Trophoblast cell (in vitro differentiated cells and primary cell): ENCODE measurements around the gene NXF3.
"Not testable (repeated sequence)": the region's sequence is repeated elsewhere in the genome, so short reads cannot be mapped to it uniquely, and the experiment has no call there.

Experiments used
- DNase-seq, 2 donors: peaks; one replicate each; pipeline ENCODE4 v3.0.0-alpha.2; 2016
- H2AFZ ChIP-seq: 2 replicates; pipeline ENCODE4 v1.6.1; 2013; ENCODE audit warnings: low read length, moderate library complexity, mild to moderate bottlenecking; ENCODE audit not compliant: insufficient read depth, poor library complexity
- H2AK5ac ChIP-seq: 2 replicates; pipeline ENCODE4 v1.6.1; 2013; ENCODE audit warnings: mild to moderate bottlenecking, low read length
- H2BK120ac ChIP-seq: 2 replicates; pipeline ENCODE4 v1.6.1; 2013; ENCODE audit warnings: low read length, mild to moderate bottlenecking, moderate library complexity; ENCODE audit not compliant: insufficient read depth, poor library complexity
- H2BK12ac ChIP-seq: 2 replicates; pipeline ENCODE4 v1.6.1; 2013; ENCODE audit warnings: mild to moderate bottlenecking, low read length, moderate library complexity
- H2BK5ac ChIP-seq: 2 replicates; pipeline ENCODE4 v1.6.1; 2013; ENCODE audit warnings: low read length, low read depth, moderate library complexity, mild to moderate bottlenecking; ENCODE audit not compliant: poor library complexity
- H3K14ac ChIP-seq: 2 replicates; pipeline ENCODE4 v1.6.1; 2013; ENCODE audit warnings: mild to moderate bottlenecking, low read length
- H3K18ac ChIP-seq: 2 replicates; pipeline ENCODE4 v1.6.1; 2013; ENCODE audit warnings: mild to moderate bottlenecking, low read length
- H3K23ac ChIP-seq: 2 replicates; pipeline ENCODE4 v1.6.1; 2013; ENCODE audit warnings: low read length
- H3K27ac ChIP-seq: 2 replicates; pipeline ENCODE4 v1.5.1; 2013; ENCODE audit warnings: low read depth, mild to moderate bottlenecking, inconsistent platforms, low read length, moderate library complexity
- H3K27me3 ChIP-seq: 2 replicates; pipeline ENCODE4 v1.6.1; 2013; ENCODE audit warnings: inconsistent platforms, mild to moderate bottlenecking, low read length, moderate library complexity; ENCODE audit not compliant: insufficient read depth
- H3K36me3 ChIP-seq, 2 experiments: 1 replicate in 1 of 2; 2 replicates in 1 of 2; pipeline ENCODE4 v1.6.1; 2013; ENCODE audit warnings: low read length in 2 of 2, mild to moderate bottlenecking in 2 of 2, moderate library complexity in 1 of 2; ENCODE audit not compliant: insufficient read depth in 2 of 2, control insufficient read depth in 1 of 2
- H3K4ac ChIP-seq: 2 replicates; pipeline ENCODE4 v1.6.1; 2013; ENCODE audit warnings: low read depth, mild to moderate bottlenecking, low read length, moderate library complexity
- H3K4me1 ChIP-seq, 2 experiments: 1 replicate in 1 of 2; 2 replicates in 1 of 2; pipeline ENCODE4 v1.6.1; 2013; ENCODE audit warnings: low read length in 2 of 2, mild to moderate bottlenecking in 2 of 2, moderate library complexity in 1 of 2; ENCODE audit not compliant: insufficient read depth in 2 of 2, control insufficient read depth in 1 of 2
- H3K4me2 ChIP-seq: 2 replicates; pipeline ENCODE4 v1.6.1; 2013; ENCODE audit warnings: inconsistent platforms, mild to moderate bottlenecking, low read length, moderate library complexity
- H3K4me3 ChIP-seq: 2 replicates; pipeline ENCODE4 v1.5.1; 2013; ENCODE audit warnings: mild to moderate bottlenecking, low read depth, low read length, inconsistent platforms
- H3K79me1 ChIP-seq: one replicate; pipeline ENCODE4 v1.6.1; 2013; ENCODE audit warnings: low read length
- H3K79me2 ChIP-seq: 2 replicates; pipeline ENCODE4 v1.6.1; 2013; ENCODE audit warnings: low read length, mild to moderate bottlenecking; ENCODE audit not compliant: control insufficient read depth, insufficient read depth, poor library complexity
- H3K9ac ChIP-seq: 2 replicates; pipeline ENCODE4 v1.6.1; 2013; ENCODE audit warnings: mild to moderate bottlenecking, low read length
- H3K9me3 ChIP-seq: 2 replicates; pipeline ENCODE4 v1.6.1; 2013; ENCODE audit warnings: low read depth, mild to moderate bottlenecking, control low read depth, inconsistent platforms, low read length; ENCODE audit not compliant: insufficient read depth
- H4K12ac ChIP-seq: 2 replicates; pipeline ENCODE4 v1.6.1; 2013; ENCODE audit warnings: low read depth, mild to moderate bottlenecking, low read length, moderate library complexity
- H4K8ac ChIP-seq: 2 replicates; pipeline ENCODE4 v1.6.1; 2013; ENCODE audit warnings: low read depth, mild to moderate bottlenecking, low read length, moderate library complexity
- H4K91ac ChIP-seq: one replicate; pipeline ENCODE4 v1.6.1; 2013; ENCODE audit warnings: low read depth, mild to moderate bottlenecking, low read length, moderate library complexity
- WGBS: extraction: QIAGEN DNeasy Blood & Tissue Kit; methylation state at CpG from one replicate; pipeline ENCODE4 v1.1.7; 2013; ENCODE audit warnings: missing lambda C conversion rate; ENCODE audit not compliant: insufficient read length, insufficient coverage; ENCODE audit errors: extremely low coverage; 5-methylcytosine and 5-hydroxymethylcytosine counted together

NXF3 gene

DNA sequence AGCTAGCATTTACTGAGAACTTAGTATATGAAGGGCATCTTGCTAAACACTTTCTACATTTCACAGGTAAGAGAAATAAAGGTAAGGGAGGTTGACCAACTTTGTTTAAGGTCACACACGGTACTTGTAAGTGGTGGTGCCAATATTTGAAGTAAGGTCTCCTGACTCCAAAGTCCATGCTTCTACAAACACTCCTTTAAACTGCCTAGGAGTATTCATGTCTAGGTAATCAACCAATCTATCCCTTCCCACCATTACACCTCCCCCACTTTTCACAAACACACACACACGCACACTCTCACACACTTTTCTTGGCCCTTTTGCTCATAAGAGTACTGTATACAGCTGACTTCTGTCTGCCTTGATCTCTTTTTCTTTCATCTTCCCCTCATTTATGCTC, 36.0 kb downstream of the NXF3 start:
- no peak overlapping the region for H4K12ac ChIP-seq
- no peaks in the 10 kb centered on the region for H3K4me1 ChIP-seq
- no peaks in the 10 kb centered on the region for H3K79me2 ChIP-seq
- no peaks in the 10 kb centered on the region for H3K9me3 ChIP-seq
- H3K9ac ChIP-seq, result no peak overlapping the region
- H2BK120ac ChIP-seq, result no peak overlapping the region
- H3K23ac ChIP-seq, result no peak overlapping the region
- no peak overlapping the region for H3K4ac ChIP-seq
- no peak overlapping the region for H3K4me3 ChIP-seq
- no peak overlapping the region for H2AFZ ChIP-seq
- no peak for DNase-seq
- H3K27ac ChIP-seq, result no peak overlapping the region
- no peaks in the 10 kb centered on the region for H3K27me3 ChIP-seq
- H3K14ac ChIP-seq, result no peak overlapping the region
- no peak overlapping the region for H3K4me2 ChIP-seq
- no peak overlapping the region for H2BK5ac ChIP-seq
- H4K91ac ChIP-seq, result no peak overlapping the region
- H3K36me3 ChIP-seq, result no peaks in the 10 kb centered on the region
- H2BK12ac ChIP-seq, result no peak overlapping the region
- no peak overlapping the region for H2AK5ac ChIP-seq
- H4K8ac ChIP-seq, result no peak overlapping the region
- WGBS, result 100% methylated on average over 1 of the region's 2 CpGs
- H3K18ac ChIP-seq, result no peak overlapping the region
- no peaks in the 10 kb centered on the region for H3K79me1 ChIP-seq

DNA sequence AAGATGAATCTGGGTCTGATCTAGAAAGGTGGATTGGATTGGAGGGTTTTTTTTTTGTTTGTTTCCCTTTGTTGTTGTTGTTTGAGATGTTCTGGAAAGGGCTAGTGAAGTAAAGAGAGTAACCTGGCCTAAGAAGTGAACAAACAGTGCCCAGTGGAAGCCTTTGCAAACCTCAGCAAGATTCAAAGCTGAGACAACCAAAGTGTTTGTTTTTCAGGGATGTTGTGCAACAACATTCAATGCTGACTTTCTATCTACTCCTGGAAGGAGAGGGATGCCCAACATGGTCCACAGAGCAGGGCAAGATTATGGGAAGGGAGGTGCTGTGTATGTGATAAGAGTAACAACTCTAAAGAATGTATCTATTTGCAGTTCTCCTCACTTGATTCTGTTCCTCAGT, 40.3 kb downstream of the NXF3 start:
- Histone ChIP-seq H3K27ac (no peak overlapping the region), H3K23ac (no peak overlapping the region), H3K4me3 (no peak overlapping the region), H3K4ac (no peak overlapping the region), H4K12ac (no peak overlapping the region), H2BK12ac (no peak overlapping the region), H3K9ac (no peak overlapping the region), H3K9me3 (no peaks in the 10 kb centered on the region), H3K4me1 (no peaks in the 10 kb centered on the region), H3K79me2 (no peaks in the 10 kb centered on the region), H2BK5ac (no peak overlapping the region), H3K18ac (no peak overlapping the region), H2AK5ac (no peak overlapping the region), H4K91ac (no peak overlapping the region), H3K4me2 (no peak overlapping the region), H3K79me1 (no peaks in the 10 kb centered on the region), H3K27me3 (no peaks in the 10 kb centered on the region), H4K8ac (no peak overlapping the region), H3K36me3 (no peaks in the 10 kb centered on the region), H2BK120ac (no peak overlapping the region), H3K14ac (no peak overlapping the region), H2AFZ (no peak overlapping the region)
- DNase-seq, result no peak

DNA sequence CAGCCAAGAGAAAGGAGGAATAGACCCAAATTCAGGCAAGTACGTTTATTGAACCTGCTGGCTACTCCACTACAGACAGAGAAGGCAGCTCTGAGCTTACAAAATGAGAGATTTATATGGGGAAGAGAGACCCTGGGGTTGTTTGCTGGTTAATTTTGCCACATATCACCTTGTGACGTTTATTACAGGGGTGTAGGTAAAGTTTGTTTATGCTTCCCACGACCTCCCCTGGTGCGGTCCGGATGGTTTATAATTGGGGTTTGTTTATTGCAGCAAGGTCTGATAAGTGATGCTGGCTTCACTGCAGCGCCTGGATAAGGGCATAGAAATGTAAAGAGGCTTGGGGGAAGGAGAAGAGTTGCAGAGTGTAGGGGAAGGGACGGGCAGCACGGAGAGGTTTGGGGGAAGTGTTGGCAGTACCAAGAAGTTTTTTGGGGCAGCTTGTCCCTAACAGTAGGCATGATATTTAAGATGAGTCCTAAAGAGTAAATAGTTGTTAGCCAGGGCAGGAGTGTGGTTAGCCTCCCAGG, 41.6 kb downstream of the NXF3 start:
- H3K27me3 ChIP-seq, result no peaks in the 10 kb centered on the region
- no peak overlapping the region for H2BK5ac ChIP-seq
- WGBS, result no CpG with 5 or more reads among the region's 8 CpGs
- no peaks in the 10 kb centered on the region for H3K79me1 ChIP-seq
- no peak overlapping the region for H4K12ac ChIP-seq
- H3K23ac ChIP-seq, result no peak overlapping the region
- H3K4ac ChIP-seq, result no peak overlapping the region
- no peak overlapping the region for H4K91ac ChIP-seq
- no peak overlapping the region for H2AK5ac ChIP-seq
- H3K36me3 ChIP-seq, result no peaks in the 10 kb centered on the region
- H3K4me1 ChIP-seq, result no peaks in the 10 kb centered on the region
- H2AFZ ChIP-seq, result no peak overlapping the region
- H3K9ac ChIP-seq, result no peak overlapping the region
- H3K4me3 ChIP-seq, result no peak overlapping the region
- no peak for DNase-seq
- no peak overlapping the region for H4K8ac ChIP-seq
- no peaks in the 10 kb centered on the region for H3K79me2 ChIP-seq
- no peak overlapping the region for H3K18ac ChIP-seq
- no peak overlapping the region for H3K27ac ChIP-seq
- H2BK120ac ChIP-seq, result no peak overlapping the region
- no peaks in the 10 kb centered on the region for H3K9me3 ChIP-seq
- no peak overlapping the region for H3K4me2 ChIP-seq
- no peak overlapping the region for H3K14ac ChIP-seq
- H2BK12ac ChIP-seq, result no peak overlapping the region

DNA sequence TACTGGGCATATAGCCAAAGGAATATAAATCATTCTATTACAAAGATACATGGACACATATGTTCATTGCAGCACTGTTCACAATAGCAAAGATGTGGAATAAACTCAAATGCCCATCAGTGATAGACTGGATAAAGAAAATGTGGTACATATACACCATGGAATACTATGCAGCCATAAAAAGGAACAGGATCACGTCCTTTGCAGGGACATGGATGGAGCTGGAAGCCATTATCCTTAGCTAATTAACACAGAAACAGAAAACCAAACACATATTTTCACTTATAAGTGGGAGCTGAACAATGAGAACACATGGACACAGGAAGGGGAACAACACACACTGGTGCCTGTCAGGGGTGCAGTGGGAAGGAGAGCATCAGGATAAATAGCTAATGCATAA, 59.6 kb downstream of the NXF3 start:
- H2AK5ac ChIP-seq, H2AFZ ChIP-seq, DNase-seq, H3K23ac ChIP-seq, H3K79me2 ChIP-seq, H3K18ac ChIP-seq, H2BK120ac ChIP-seq, H3K27ac ChIP-seq, H3K9me3 ChIP-seq, H3K4me1 ChIP-seq, H3K79me1 ChIP-seq, H3K9ac ChIP-seq, H4K12ac ChIP-seq, H3K14ac ChIP-seq, H3K27me3 ChIP-seq, H3K4me2 ChIP-seq, H3K36me3 ChIP-seq, H3K4me3 ChIP-seq, H4K8ac ChIP-seq, H2BK12ac ChIP-seq, H4K91ac ChIP-seq, H2BK5ac ChIP-seq, H3K4ac ChIP-seq: not testable (repeated sequence)
- WGBS, result no CpG with 5 or more reads among the region's 1 CpG
